SK-N-DZ (cell line): ENCODE data around the gene CACNA1D.
A peak's percentile ranks its signal among the peaks of the same experiment; 100 is the strongest.

Experiments used
- DNase-seq: peaks from one replicate; pipeline ENCODE4 v3.0.0-alpha.2; 2015; ENCODE audit warnings: low spot score

CACNA1D gene

GRCh38 chr3:53688989-53689388, 194.6 kb downstream of the CACNA1D start:
- no peak for DNase-seq

GRCh38 chr3:53689681-53690080, 195.3 kb downstream of the CACNA1D start:
- DNase-seq, result no peak

DNA sequence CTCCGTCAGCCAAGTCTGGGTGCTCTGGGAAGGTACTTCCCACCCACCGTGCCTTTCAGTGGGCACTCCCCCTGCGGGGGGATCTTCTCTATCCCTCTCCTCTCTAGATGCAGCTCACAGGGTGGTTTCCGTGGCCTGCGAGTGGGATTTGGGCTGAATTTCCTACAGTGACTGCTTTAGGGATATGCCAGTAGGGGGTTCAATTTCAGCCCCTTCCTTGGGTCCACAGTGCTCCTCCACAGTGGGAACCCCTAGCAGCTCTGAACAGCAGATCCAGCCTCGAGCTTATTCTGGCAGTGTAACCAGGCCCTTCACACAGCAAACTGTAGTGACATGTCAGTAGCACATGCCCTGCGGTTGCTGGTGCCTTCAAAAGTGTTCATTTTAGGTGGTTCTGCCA, 196.1 kb downstream of the CACNA1D start:
- DNase-seq, result no peak

GRCh38 chr3:53691349-53691748, 196.9 kb downstream of the CACNA1D start:
- no peak for DNase-seq

DNA sequence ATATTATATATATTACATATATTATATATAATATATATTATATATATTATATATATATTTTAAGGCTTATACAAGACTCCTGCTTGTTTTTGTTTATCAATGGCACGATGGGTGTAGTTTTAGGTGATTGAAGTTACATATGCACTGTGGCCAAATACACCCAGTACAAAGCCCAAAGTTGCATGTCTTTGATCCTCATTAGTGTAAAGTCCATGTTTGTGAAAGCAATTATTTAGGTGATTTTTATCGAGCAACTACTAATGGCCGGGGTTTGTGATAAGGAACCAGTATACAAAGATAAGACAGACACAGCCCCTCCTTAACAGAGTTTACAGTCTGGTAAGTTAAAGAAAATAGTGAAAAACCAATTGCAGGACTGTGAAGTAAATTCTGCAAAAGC, 197.5 kb downstream of the CACNA1D start:
- no peak for DNase-seq

- DNase-seq, result no peak
Observed at GRCh38 chr3:53693451-53693850, 199.0 kb downstream of the CACNA1D start.

GRCh38 chr3:53694046-53694445, 199.6 kb downstream of the CACNA1D start:
- DNase-seq, result no peak

GRCh38 chr3:53694666-53695323, 200.4 kb downstream of the CACNA1D start:
- DNase-seq, result no peak

DNA sequence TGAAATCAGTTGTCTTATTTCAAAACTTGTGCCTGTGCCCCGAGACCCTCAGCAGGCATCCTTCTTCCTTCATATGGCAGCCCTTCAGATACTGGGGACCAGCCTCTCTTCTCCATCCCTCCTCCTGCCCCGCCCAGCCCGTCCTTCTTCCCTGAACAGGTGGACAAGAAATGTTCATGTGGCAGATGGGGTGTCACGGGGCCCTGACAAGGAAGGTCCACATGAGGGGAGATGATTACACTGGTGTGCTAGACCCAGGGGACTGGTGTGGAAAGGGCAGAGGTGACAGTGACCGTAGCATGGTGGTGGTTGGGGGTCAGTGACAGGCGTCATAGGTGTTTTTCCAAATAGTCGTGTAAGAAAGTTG, 200.9 kb downstream of the CACNA1D start:
- DNase-seq, result no peak

- DNase-seq, result no peak
Observed at GRCh38 chr3:53696401-53697172, 202.2 kb downstream of the CACNA1D start.

- no peak for DNase-seq
Observed at GRCh38 chr3:53700441-53700840, 206.0 kb downstream of the CACNA1D start.

DNA sequence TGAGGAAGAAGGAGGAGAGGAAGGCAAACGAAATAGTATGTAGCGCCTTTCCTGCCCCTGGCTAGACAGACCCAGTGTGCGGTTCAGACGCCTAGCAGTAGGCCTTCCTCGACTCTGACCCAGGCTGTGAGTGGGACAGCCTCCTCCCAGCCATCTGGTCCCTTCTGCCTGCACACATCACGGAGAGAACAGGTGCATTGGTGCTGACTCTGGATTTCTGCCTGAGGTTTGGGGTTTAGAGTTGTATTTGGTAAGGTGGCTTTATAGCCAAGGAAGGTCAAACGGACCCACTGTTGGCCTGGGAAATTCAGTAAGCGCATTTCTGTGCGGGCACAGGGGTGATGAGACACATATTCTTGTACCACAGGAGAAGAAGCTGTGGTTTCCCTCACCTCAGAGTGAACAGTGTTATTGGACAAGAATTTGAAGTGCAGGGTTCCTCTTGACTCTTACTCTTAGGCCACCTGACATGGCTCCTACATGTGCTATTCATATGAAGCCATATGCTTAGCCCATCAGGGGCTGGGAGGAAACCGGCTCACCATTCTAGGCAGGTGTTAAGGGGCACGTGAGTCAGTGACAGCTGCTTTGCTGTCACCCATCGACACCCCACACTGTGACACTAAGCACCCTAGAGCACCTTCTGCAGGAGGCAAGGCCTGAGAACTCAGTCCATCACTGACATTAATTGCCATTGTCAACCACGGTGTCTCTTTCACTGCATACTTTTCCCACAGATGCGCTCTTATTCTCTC, 208.5 kb downstream of the CACNA1D start:
- DNase-seq, result no peak

DNA sequence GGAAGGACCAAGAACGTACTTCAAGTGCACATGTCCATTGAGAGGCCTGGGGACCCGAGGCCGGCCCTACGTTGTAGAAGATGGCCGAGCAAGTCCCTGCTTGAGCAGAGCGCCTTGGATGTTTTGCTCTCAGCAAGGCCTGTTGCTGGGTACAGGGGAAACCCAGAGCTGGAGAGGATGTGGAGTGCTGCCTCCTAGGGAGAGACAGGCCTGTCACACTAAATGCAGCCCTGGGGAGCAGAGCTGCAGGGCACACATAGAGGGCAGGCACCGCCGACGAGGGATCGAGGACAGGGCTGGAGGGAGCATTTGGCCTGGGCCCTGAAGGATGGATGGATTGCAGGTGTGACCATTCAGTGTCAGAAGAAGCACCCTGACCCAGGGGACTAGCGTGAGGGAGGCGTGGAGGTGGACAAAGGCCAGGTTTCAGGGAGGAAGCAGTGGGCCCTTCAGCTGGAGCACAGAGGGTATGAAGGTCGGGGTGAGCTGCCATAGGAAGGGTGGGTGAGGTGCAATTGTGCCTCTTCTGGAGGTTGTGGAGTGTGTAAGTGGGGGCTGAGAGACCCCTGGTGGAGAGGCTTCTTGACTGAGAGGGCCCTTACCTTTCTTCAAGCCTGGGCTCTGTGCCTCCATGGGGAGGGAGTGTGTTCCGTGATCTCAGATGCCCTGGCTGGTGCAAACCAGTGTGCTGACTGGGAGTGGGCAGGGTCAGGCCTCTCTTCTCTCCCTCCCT, 209.4 kb downstream of the CACNA1D start:
- no peak for DNase-seq

DNA sequence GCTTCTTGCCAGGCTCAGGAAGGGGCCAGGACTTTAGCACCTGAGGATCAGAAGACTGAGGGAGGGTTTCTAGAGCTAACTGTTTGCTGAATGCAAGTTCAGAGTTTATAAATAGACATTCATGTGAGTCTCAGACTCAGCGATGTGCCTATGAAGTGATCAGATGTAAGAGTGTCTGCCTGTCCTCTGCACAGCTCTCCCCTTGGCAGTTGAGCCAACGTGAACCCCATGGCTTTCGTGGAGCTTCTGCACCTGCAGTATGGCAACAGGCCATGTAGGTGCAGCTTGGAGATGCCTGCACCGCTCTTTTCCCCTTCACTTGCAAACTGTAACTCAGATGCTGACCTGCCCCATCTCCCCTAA, 209.9 kb downstream of the CACNA1D start:
- DNase-seq, result no peak

DNA sequence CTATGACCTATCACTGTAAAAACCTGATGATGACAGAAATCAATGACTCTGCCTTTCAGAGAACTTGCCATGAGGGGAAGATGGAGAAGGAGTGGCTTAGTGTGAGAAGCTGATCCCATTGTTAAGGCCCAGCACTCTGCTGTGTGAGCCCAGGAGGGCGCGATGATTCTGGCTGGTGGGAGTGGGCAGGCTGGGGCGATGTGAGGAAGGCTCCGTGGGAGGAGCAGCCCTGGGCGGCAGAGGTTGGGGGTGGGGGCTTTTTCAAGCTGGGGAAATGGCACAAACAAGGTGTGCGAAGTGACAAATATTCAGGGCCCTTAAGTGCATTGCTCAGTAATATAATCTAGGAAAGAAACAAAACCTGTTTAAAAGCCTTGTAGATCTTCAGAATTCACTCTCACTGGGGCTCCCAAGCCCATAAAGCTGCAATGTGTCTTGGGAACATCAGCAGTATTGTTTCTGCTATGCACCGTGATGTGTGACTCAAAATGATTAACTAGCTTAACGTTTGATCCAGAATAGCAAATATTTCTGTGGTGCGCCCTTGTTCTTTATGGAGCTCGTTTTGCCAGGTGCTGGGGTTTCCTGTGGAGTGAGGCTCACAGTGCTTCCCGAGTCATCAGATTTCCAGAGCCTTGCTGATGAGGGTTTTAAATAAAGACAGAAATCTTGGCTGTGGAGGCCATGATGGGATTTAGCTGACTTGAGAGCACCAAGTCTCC, 210.8 kb downstream of the CACNA1D start:
- no peak for DNase-seq

GRCh38 chr3:53705774-53706173, 211.4 kb downstream of the CACNA1D start:
- DNase-seq, result no peak

- no peak for DNase-seq
Observed at GRCh38 chr3:53707222-53707621, 212.8 kb downstream of the CACNA1D start.

DNA sequence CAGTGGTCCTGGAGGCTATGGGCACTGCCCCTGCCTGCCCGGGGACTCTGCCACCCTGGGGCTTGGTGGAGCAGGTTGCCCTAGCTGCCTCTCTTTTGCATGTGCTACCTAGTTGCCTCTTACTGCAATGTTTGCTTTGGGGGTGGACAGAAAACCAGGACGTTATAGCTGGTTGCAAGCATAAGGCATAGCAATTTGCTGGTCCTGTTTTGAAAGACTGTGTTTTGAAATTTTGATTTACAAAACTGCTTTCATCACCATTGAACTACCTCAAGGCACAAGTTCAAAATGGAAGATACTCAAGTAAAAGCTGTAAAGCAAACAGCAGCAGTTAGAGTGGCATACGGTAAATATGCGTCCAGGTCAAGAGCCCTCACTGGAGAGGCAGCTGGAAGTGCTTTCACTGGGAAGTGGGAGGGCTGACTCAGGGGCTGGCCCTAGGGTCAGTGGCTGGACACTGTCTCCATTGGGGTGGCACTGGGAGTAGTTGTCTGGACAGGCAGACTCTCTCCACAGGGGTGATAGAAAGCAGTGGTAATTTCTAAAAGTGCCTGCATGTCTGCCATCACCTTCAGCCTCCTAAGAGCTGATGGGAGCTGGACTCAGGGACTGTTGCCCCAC, 213.7 kb downstream of the CACNA1D start:
- no peak for DNase-seq

DNA sequence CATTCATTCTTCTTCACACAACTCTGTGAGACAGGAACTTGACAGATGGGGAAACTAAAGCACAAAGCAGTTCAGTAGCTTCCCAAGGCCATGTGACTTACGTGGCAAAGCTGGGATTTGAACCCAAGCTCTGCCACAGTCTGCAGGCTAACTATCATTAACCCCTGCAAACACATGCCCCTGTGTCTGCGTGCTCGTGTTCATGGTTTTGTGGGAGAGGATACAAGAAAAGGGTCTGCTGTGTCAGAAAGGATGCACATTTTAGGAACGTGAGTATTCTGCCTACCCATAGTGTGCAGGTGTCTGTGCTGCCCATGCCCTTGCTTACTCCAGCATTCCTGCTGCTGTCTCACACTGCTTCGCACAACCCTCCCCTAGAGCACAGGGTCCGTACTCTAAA, 214.8 kb downstream of the CACNA1D start:
- no peak for DNase-seq

- DNase-seq, result peak; percentile 61
Observed at GRCh38 chr3:53709860-53710674, 215.7 kb downstream of the CACNA1D start.
